IMR-90 (cell line): ENCODE results near the gene PTGES2. TPM values are rescaled to one million over a fixed set of nuclear protein-coding genes. Genes with fewer than 3 reads are reported as not detected.

Source experiments
- ATAC-seq: fragments of 200-7000 bp; cut with Tn5 transposase; 2 replicates; pipeline ENCODE4 v1.9.1; 2020; ENCODE audit warnings: low read depth, mild to moderate bottlenecking, moderate library complexity
- BruUV-seq: library from RNA; stranded (reverse); fragments of 400-500 nt; replicated peaks from 2 replicates; lab custom pipeline; 2021; lab: Mats Ljungman, UMichigan
- CTCF ChIA-PET: fragments of 300-600 bp; formaldehyde crosslinking; extraction: SDS; loops from one replicate; lab custom pipeline; 2021; ENCODE audit warnings: antibody characterized with exemption; lab: Yijun Ruan, JAX
- POLR2A ChIA-PET: fragments of 300-600 bp; sonication (Branson Sonifier 250); formaldehyde crosslinking; loops from one replicate; lab custom pipeline; 2022; ENCODE audit warnings: antibody characterized with exemption; ENCODE audit not compliant: unreplicated experiment; lab: Charles Lee
- DNase-seq: peaks from one replicate; pipeline ENCODE4 v3.0.0; 2013
- H2AFZ ChIP-seq: replicated peaks from 2 replicates; pipeline ENCODE3; 2013; ENCODE audit warnings: low read length, mild to moderate bottlenecking; ENCODE audit not compliant: poor library complexity
- H2AK5ac ChIP-seq: 2 replicates; pipeline ENCODE4 v1.6.1; 2013; ENCODE audit warnings: low read depth, low read length, inconsistent platforms
- H2AK9ac ChIP-seq: replicated peaks from 2 replicates; pipeline ENCODE3; 2013; ENCODE audit warnings: mild to moderate bottlenecking, low read depth, low read length, moderate library complexity; ENCODE audit not compliant: poor library complexity
- H2BK120ac ChIP-seq: 2 replicates; pipeline ENCODE4 v1.6.1; 2013; ENCODE audit warnings: low read depth, low read length, inconsistent platforms
- H2BK15ac ChIP-seq: 3 replicates; pipeline ENCODE4 v1.6.1; 2013; ENCODE audit warnings: low read depth, low read length, inconsistent platforms
- H2BK20ac ChIP-seq: 2 replicates; pipeline ENCODE4 v1.6.1; 2013; ENCODE audit warnings: low read depth, mild to moderate bottlenecking, inconsistent platforms, low read length, moderate library complexity
- H2BK5ac ChIP-seq: 2 replicates; pipeline ENCODE4 v1.6.1; 2013; ENCODE audit warnings: mild to moderate bottlenecking, low read depth, low read length, inconsistent platforms; ENCODE audit not compliant: poor library complexity, severe bottlenecking
- H3K14ac ChIP-seq: replicated peaks from 2 replicates; pipeline ENCODE4 v1.6.1; 2013; ENCODE audit warnings: low read depth, low read length, inconsistent platforms
- H3K18ac ChIP-seq: 2 replicates; pipeline ENCODE4 v1.6.1; 2013; ENCODE audit warnings: low read depth, low read length, control low read depth
- H3K23ac ChIP-seq: 2 replicates; pipeline ENCODE4 v1.6.1; 2013; ENCODE audit warnings: low read depth, low read length, inconsistent platforms
- H3K27ac ChIP-seq: 2 replicates; pipeline ENCODE4 v1.5.1; 2013; ENCODE audit warnings: mild to moderate bottlenecking, control low read depth, low read length; ENCODE audit not compliant: insufficient read depth
- H3K27me3 ChIP-seq: 2 replicates; pipeline ENCODE4 v1.6.1; 2013; ENCODE audit warnings: low read length; ENCODE audit not compliant: control insufficient read depth, insufficient read depth
- H3K36me3 ChIP-seq: 2 replicates; pipeline ENCODE4 v1.6.1; 2013; ENCODE audit warnings: low read length, mixed read lengths; ENCODE audit not compliant: control insufficient read depth, insufficient read depth
- H3K4ac ChIP-seq: 2 replicates; pipeline ENCODE4 v1.6.1; 2013; ENCODE audit warnings: low read depth, low read length, inconsistent platforms
- H3K4me1 ChIP-seq: 2 replicates; pipeline ENCODE4 v1.6.1; 2013; ENCODE audit warnings: low read length, mixed read lengths; ENCODE audit not compliant: control insufficient read depth, insufficient read depth
- H3K4me2 ChIP-seq: 2 replicates; pipeline ENCODE4 v1.6.1; 2013; ENCODE audit warnings: low read depth, mild to moderate bottlenecking, control low read depth, low read length, moderate library complexity
- H3K4me3 ChIP-seq: 2 replicates; pipeline ENCODE4 v1.5.1; 2013; ENCODE audit warnings: low read depth, mild to moderate bottlenecking, control low read depth, low read length, moderate library complexity; ENCODE audit not compliant: insufficient read depth
- H3K56ac ChIP-seq: 2 replicates; pipeline ENCODE4 v1.6.1; 2013; ENCODE audit warnings: low read length, inconsistent platforms; ENCODE audit not compliant: insufficient read depth; ENCODE audit errors: extremely low read depth
- H3K79me1 ChIP-seq, 2 experiments: 2 replicates each; pipeline ENCODE4 v1.6.1; 2013; ENCODE audit warnings: low read length in 2 of 2, inconsistent platforms in 1 of 2, low read depth in 1 of 2
- H3K9ac ChIP-seq: 2 replicates; pipeline ENCODE4 v1.6.1; 2013; ENCODE audit warnings: low read depth, low read length, control low read depth
- H3K9me1 ChIP-seq: 2 replicates; pipeline ENCODE4 v1.6.1; 2013; ENCODE audit warnings: low read length, inconsistent platforms; ENCODE audit not compliant: insufficient read depth
- H3K9me3 ChIP-seq: 2 replicates; pipeline ENCODE4 v1.6.1; 2013; ENCODE audit warnings: low read length; ENCODE audit not compliant: control insufficient read depth, insufficient read depth
- H4K20me1 ChIP-seq: 2 replicates; pipeline ENCODE4 v1.6.1; 2013; ENCODE audit warnings: low read length, inconsistent platforms; ENCODE audit not compliant: insufficient read depth
- H4K5ac ChIP-seq: 2 replicates; pipeline ENCODE4 v1.6.1; 2013; ENCODE audit warnings: mild to moderate bottlenecking, low read depth, low read length, control low read depth
- H4K8ac ChIP-seq, 2 experiments: 2 replicates each; pipeline ENCODE4 v1.6.1; 2013; ENCODE audit warnings: low read depth in 2 of 2, low read length in 2 of 2, control low read depth in 1 of 2, inconsistent platforms in 1 of 2
- H4K91ac ChIP-seq: 2 replicates; pipeline ENCODE4 v1.6.1; 2013; ENCODE audit warnings: low read depth, low read length, inconsistent platforms; ENCODE audit not compliant: insufficient read depth
- BHLHE40 ChIP-seq: fragments of 150-350 bp; IDR thresholded peaks from 2 replicates; pipeline ENCODE4 v1.6.1; 2016; ENCODE audit warnings: mild to moderate bottlenecking, low read depth, low read length
- CEBPB ChIP-seq: IDR thresholded peaks from 2 replicates; pipeline ENCODE4 v1.6.1; 2012; ENCODE audit warnings: low read depth, low read length, improper control_type of control experiment
- CHD1 ChIP-seq: IDR thresholded peaks from 2 replicates; pipeline ENCODE4 v1.6.1; 2012; ENCODE audit warnings: low read depth, low read length, improper control_type of control experiment
- FOS ChIP-seq: fragments of 150-350 bp; IDR thresholded peaks from 2 replicates; pipeline ENCODE4 v1.6.1; 2016; ENCODE audit warnings: low read depth, low read length
- MAFK ChIP-seq: IDR thresholded peaks from 2 replicates; pipeline ENCODE4 v1.6.1; 2012; ENCODE audit warnings: low read depth, low read length, improper control_type of control experiment
- MAZ ChIP-seq: IDR thresholded peaks from 2 replicates; pipeline ENCODE4 v1.6.1; 2012; ENCODE audit warnings: low read depth, mild to moderate bottlenecking, low read length, improper control_type of control experiment, moderate library complexity, borderline replicate concordance
- MXI1 ChIP-seq: IDR thresholded peaks from 2 replicates; pipeline ENCODE4 v1.6.1; 2012; ENCODE audit warnings: low read depth, mild to moderate bottlenecking, low read length, moderate library complexity, borderline replicate concordance
- NFE2L2 ChIP-seq: fragments of 150-350 bp; IDR thresholded peaks from 2 replicates; pipeline ENCODE4 v1.6.1; 2016; ENCODE audit warnings: low read depth, mild to moderate bottlenecking, low read length
- POLR2A ChIP-seq: IDR thresholded peaks from 2 replicates; pipeline ENCODE4 v1.6.1; 2012; ENCODE audit warnings: mild to moderate bottlenecking, low read depth, low read length
- RAD21 ChIP-seq: IDR thresholded peaks from 2 replicates; pipeline ENCODE4 v1.6.1; 2012; ENCODE audit warnings: low read length, improper control_type of control experiment
- RCOR1 ChIP-seq: IDR thresholded peaks from 2 replicates; pipeline ENCODE4 v1.6.1; 2012; ENCODE audit warnings: mild to moderate bottlenecking, low read length, improper control_type of control experiment; ENCODE audit not compliant: insufficient replicate concordance
- RFX5 ChIP-seq: IDR thresholded peaks from 2 replicates; pipeline ENCODE4 v1.8.0; 2012; ENCODE audit warnings: low read depth, mild to moderate bottlenecking, low read length, moderate library complexity
- SMC3 ChIP-seq: fragments of 150-350 bp; IDR thresholded peaks from 2 replicates; pipeline ENCODE4 v1.6.1; 2016; ENCODE audit warnings: low read depth, mild to moderate bottlenecking, antibody characterized with exemption, low read length, moderate library complexity
- USF2 ChIP-seq: fragments of 150-350 bp; IDR thresholded peaks from 2 replicates; pipeline ENCODE4 v1.6.1; 2017; ENCODE audit warnings: mild to moderate bottlenecking, antibody characterized with exemption, low read length, low read depth
- WGBS, 2 experiments: methylation state at CpG; one replicate each; pipeline versions ENCODE4 v1.1.5 to v1.1.7; 2013; ENCODE audit warnings: missing lambda C conversion rate in 2 of 2; ENCODE audit not compliant: insufficient read length in 1 of 2; ENCODE audit errors: extremely low coverage in 2 of 2; 5-methylcytosine and 5-hydroxymethylcytosine counted together
- dilution Hi-C: fragments of 300-500 bp; cut with HindIII; formaldehyde crosslinking; loops from one replicate; pipeline ENCODE4 v1.14.3; 2018; ENCODE audit warnings: low sequenced_read_pairs; ENCODE audit not compliant: unreplicated experiment
- in situ Hi-C: fragments of 300-500 bp; cut with MboI; formaldehyde crosslinking; loops from 3 replicates; pipeline ENCODE4 v1.14.3; 2019; ENCODE audit warnings: low sequenced_read_pairs, inconsistent platforms, mixed read lengths
- intact Hi-C: fragments of 100-400 bp; cut with micrococcal nuclease; formaldehyde crosslinking; loops from 2 replicates; pipeline ENCODE4 v1.10.0; 2022
- polyA plus RNA-seq, 3 experiments: library from polyadenylated mRNA; depleted of rRNA; stranded (reverse); fragments of >200 nt; gene quantifications; 2 replicates each; pipeline ENCODE4 v1.2.3, GENCODE V29; 2012; ENCODE audit warnings: low replicate concordance in 1 of 3
- total RNA-seq: library from RNA; depleted of rRNA; stranded (reverse); fragments of >200 nt; gene quantifications from 2 replicates; pipeline ENCODE4 v1.2.3, GENCODE V29; 2012
- TF ChIP-seq, protein P1 (sequence below): fragments of 150-350 bp; IDR thresholded peaks from 2 replicates; pipeline ENCODE4 v1.6.1; 2016; ENCODE audit warnings: low read depth, mild to moderate bottlenecking, low read length, moderate library complexity, borderline replicate concordance
- TF ChIP-seq, protein P2 (sequence below): conservative IDR thresholded peaks from 2 replicates; pipeline ENCODE4 v1.5.1; 2012; ENCODE audit warnings: mild to moderate bottlenecking, low read depth, low read length, improper control_type of control experiment

The PTGES2 gene
- total and polyA plus RNA-seq, 2 of the 4 experiments (the other 2 are of a cell fraction), result 100 to 107 TPM

GRCh38 chr9:128145951-128146351 is 18.4 kb upstream of the PTGES2 start:
- Histone ChIP-seq H3K4me3 (no peak overlapping the region), H3K56ac (no peak overlapping the region), H2BK15ac (no peak overlapping the region), H4K5ac (no peak overlapping the region), H3K9ac (no peak overlapping the region), H3K79me1 (no peaks in the 10 kb centered on the region), H3K18ac (no peak overlapping the region), H3K4ac (no peak overlapping the region), H2AFZ (no peak overlapping the region), H2AK9ac (no peak overlapping the region), H4K8ac (no peak overlapping the region), H2AK5ac (no peak overlapping the region), H3K14ac (no peak overlapping the region), H3K27me3 (peaks cover 8% of the 10 kb centered on the region; the same call in 1 of the 2 replicates), H3K9me3 (no peaks in the 10 kb centered on the region), H3K4me1 (no peaks in the 10 kb centered on the region), H4K91ac (no peak overlapping the region), H4K20me1 (no peaks in the 10 kb centered on the region; the same call in 1 of the 2 replicates), H2BK120ac (no peak overlapping the region), H3K23ac (no peak overlapping the region), H3K36me3 (no peaks in the 10 kb centered on the region), H3K27ac (no peak overlapping the region), H3K4me2 (no peak overlapping the region), H3K9me1 (0 out of 2 replicates have a peak, but pooled peaks cover 2% of the 10 kb centered on the region), H2BK20ac (no peak overlapping the region), H2BK5ac (no peak overlapping the region)
- TF ChIP-seq USF2 (no peak), RAD21 (no peak), CHD1 (no peak), MXI1 (no peak), MAFK (no peak), BHLHE40 (no peak), RFX5 (no peak), MAZ (no peak), SMC3 (no peak), RCOR1 (no peak), POLR2A (no peak), CEBPB (no peak), FOS (no peak), NFE2L2 (no peak)
- TF ChIP-seq, protein P1, sequence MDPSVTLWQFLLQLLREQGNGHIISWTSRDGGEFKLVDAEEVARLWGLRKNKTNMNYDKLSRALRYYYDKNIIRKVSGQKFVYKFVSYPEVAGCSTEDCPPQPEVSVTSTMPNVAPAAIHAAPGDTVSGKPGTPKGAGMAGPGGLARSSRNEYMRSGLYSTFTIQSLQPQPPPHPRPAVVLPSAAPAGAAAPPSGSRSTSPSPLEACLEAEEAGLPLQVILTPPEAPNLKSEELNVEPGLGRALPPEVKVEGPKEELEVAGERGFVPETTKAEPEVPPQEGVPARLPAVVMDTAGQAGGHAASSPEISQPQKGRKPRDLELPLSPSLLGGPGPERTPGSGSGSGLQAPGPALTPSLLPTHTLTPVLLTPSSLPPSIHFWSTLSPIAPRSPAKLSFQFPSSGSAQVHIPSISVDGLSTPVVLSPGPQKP, result no peak
- TF ChIP-seq, protein P2, sequence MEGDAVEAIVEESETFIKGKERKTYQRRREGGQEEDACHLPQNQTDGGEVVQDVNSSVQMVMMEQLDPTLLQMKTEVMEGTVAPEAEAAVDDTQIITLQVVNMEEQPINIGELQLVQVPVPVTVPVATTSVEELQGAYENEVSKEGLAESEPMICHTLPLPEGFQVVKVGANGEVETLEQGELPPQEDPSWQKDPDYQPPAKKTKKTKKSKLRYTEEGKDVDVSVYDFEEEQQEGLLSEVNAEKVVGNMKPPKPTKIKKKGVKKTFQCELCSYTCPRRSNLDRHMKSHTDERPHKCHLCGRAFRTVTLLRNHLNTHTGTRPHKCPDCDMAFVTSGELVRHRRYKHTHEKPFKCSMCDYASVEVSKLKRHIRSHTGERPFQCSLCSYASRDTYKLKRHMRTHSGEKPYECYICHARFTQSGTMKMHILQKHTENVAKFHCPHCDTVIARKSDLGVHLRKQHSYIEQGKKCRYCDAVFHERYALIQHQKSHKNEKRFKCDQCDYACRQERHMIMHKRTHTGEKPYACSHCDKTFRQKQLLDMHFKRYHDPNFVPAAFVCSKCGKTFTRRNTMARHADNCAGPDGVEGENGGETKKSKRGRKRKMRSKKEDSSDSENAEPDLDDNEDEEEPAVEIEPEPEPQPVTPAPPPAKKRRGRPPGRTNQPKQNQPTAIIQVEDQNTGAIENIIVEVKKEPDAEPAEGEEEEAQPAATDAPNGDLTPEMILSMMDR, result no peak
- dilution Hi-C loops, result no loop called here
- POLR2A ChIA-PET, result no interaction called here
- no TSS peak for BruUV-seq
- in situ Hi-C loops, result no loop called here
- DNase-seq, result no peak
- CTCF ChIA-PET, result no interaction called here
- intact Hi-C loops, result no loop called here
- no peak for ATAC-seq
- 59% methylated on average over 6 of the region's 13 CpGs; no CpG with 5 or more reads in 1 of the 2 experiments for WGBS, 2 experiments
